ENCODE measurements around the gene GAS7.

GRCh38 chr17:9883451-9883850, 315.0 kb downstream of the GAS7 start:
- TF ChIP-seq POLR2AphosphoS5 (IDR thresholded peaks at IDR 0.05; ENCODE audit: low read depth, low read length): no peak
- TF ChIP-seq CTCF (IDR thresholded peaks at IDR 0.05 in 2 of 3, conservative IDR thresholded peaks at IDR 0.05 in 1 of 3; ENCODE audit: borderline replicate concordance in 1 of 3, insufficient read depth in 1 of 3, low read depth in 2 of 3, low read length in 2 of 3): no peak
- no peak for TF ChIP-seq RAD21 (IDR thresholded peaks at IDR 0.05; ENCODE audit: low read depth)
- TF ChIP-seq POLR2A (IDR thresholded peaks at IDR 0.05; ENCODE audit: borderline replicate concordance, extremely low read depth, insufficient read depth, insufficient read length): no peak
- TF ChIP-seq MAX (IDR thresholded peaks at IDR 0.05): no peak
- TF ChIP-seq ZFX (IDR thresholded peaks at IDR 0.05): no peak
- TF ChIP-seq CBX3 (IDR thresholded peaks at IDR 0.05; ENCODE audit: low read depth): peak; percentile 78; the same call in 1 of the 2 replicates
- no peak for TF ChIP-seq REST (IDR thresholded peaks at IDR 0.05; ENCODE audit: low read depth)
- TF ChIP-seq YY1 (IDR thresholded peaks at IDR 0.05; ENCODE audit: extremely low read depth, insufficient replicate concordance, low read depth, low read length): no peak
- no peak for TF ChIP-seq EZH2phosphoT487 (IDR thresholded peaks at IDR 0.05; ENCODE audit: borderline replicate concordance)
- TF ChIP-seq ELF1 (IDR thresholded peaks at IDR 0.05; ENCODE audit: borderline replicate concordance, low read depth): no peak
- TF ChIP-seq SIN3A (IDR thresholded peaks at IDR 0.05; ENCODE audit: low read depth): no peak

Measured in HCT116 (cell line).